Measurements from ENCODE around the gene DUSP2. TPM values are rescaled to one million over a fixed set of nuclear protein-coding genes. Genes with fewer than 3 reads are reported as not detected.

The DUSP2 gene
- total and polyA plus RNA-seq, 10 of the 15 experiments (the other 5 are each of a cell fraction or from before 2014, with no cell fraction given), result 9.7 to 212 (median 57.2) TPM

- TF ChIP-seq CREM (IDR thresholded peaks at IDR 0.05; ENCODE audit: low read depth), result peak; percentile 95
- TF ChIP-seq, protein P1, sequence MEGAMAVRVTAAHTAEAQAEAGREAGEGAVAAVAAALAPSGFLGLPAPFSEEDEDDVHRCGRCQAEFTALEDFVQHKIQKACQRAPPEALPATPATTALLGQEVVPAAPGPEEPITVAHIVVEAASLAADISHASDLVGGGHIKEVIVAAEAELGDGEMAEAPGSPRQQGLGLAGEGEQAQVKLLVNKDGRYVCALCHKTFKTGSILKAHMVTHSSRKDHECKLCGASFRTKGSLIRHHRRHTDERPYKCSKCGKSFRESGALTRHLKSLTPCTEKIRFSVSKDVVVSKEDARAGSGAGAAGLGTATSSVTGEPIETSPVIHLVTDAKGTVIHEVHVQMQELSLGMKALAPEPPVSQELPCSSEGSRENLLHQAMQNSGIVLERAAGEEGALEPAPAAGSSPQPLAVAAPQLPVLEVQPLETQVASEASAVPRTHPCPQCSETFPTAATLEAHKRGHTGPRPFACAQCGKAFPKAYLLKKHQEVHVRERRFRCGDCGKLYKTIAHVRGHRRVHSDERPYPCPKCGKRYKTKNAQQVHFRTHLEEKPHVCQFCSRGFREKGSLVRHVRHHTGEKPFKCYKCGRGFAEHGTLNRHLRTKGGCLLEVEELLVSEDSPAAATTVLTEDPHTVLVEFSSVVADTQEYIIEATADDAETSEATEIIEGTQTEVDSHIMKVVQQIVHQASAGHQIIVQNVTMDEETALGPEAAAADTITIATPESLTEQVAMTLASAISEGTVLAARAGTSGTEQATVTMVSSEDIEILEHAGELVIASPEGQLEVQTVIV (IDR thresholded peaks at IDR 0.05; ENCODE audit: borderline replicate concordance, partially characterized antibody), result no peak
- TF ChIP-seq DPF2 (IDR thresholded peaks at IDR 0.05), result peak; percentile 88
- peak; percentile 66; the same call in 1 of the 2 replicates for TF ChIP-seq ESRRA (IDR thresholded peaks at IDR 0.05; ENCODE audit: low read length)
- TF ChIP-seq, protein P2, sequence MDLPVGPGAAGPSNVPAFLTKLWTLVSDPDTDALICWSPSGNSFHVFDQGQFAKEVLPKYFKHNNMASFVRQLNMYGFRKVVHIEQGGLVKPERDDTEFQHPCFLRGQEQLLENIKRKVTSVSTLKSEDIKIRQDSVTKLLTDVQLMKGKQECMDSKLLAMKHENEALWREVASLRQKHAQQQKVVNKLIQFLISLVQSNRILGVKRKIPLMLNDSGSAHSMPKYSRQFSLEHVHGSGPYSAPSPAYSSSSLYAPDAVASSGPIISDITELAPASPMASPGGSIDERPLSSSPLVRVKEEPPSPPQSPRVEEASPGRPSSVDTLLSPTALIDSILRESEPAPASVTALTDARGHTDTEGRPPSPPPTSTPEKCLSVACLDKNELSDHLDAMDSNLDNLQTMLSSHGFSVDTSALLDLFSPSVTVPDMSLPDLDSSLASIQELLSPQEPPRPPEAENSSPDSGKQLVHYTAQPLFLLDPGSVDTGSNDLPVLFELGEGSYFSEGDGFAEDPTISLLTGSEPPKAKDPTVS (IDR thresholded peaks at IDR 0.05; ENCODE audit: low read depth, low read length), result peak; percentile 36; the same call in 1 of the 2 replicates
- TF ChIP-seq, protein P3, sequence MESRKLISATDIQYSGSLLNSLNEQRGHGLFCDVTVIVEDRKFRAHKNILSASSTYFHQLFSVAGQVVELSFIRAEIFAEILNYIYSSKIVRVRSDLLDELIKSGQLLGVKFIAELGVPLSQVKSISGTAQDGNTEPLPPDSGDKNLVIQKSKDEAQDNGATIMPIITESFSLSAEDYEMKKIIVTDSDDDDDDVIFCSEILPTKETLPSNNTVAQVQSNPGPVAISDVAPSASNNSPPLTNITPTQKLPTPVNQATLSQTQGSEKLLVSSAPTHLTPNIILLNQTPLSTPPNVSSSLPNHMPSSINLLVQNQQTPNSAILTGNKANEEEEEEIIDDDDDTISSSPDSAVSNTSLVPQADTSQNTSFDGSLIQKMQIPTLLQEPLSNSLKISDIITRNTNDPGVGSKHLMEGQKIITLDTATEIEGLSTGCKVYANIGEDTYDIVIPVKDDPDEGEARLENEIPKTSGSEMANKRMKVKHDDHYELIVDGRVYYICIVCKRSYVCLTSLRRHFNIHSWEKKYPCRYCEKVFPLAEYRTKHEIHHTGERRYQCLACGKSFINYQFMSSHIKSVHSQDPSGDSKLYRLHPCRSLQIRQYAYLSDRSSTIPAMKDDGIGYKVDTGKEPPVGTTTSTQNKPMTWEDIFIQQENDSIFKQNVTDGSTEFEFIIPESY (IDR thresholded peaks at IDR 0.05), result no peak
- TF ChIP-seq, protein P4, sequence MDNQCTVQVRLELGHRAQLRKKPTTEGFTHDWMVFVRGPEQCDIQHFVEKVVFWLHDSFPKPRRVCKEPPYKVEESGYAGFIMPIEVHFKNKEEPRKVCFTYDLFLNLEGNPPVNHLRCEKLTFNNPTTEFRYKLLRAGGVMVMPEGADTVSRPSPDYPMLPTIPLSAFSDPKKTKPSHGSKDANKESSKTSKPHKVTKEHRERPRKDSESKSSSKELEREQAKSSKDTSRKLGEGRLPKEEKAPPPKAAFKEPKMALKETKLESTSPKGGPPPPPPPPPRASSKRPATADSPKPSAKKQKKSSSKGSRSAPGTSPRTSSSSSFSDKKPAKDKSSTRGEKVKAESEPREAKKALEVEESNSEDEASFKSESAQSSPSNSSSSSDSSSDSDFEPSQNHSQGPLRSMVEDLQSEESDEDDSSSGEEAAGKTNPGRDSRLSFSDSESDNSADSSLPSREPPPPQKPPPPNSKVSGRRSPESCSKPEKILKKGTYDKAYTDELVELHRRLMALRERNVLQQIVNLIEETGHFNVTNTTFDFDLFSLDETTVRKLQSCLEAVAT (IDR thresholded peaks at IDR 0.05), result peak; percentile 94
- TF ChIP-seq NFYB (IDR thresholded peaks at IDR 0.05; ENCODE audit: insufficient read depth, low read depth, low read length), result no peak
- no peak for TF ChIP-seq NFXL1 (IDR thresholded peaks at IDR 0.05; ENCODE audit: borderline replicate concordance)
- no peak for TF ChIP-seq TCF7 (IDR thresholded peaks at IDR 0.05; ENCODE audit: borderline replicate concordance)
- TF ChIP-seq ZBED1 (IDR thresholded peaks at IDR 0.05; ENCODE audit: borderline replicate concordance), result peak; percentile 96; the same call in 1 of the 2 replicates
- TF ChIP-seq ZNF687 (IDR thresholded peaks at IDR 0.05), result peak; percentile 92
Observed at GRCh38 chr2:96157649-96158553, 12.7 kb upstream of the DUSP2 start (continued).

Measured in GM12878 (cell line).